ENCODE data around the gene ANKS6.
A peak's percentile ranks its signal among the peaks of the same experiment; 100 is the strongest.

The ANKS6 gene

GRCh38 chr9:98778251-98778650 is 18.1 kb downstream of the ANKS6 start:
- TF ChIP-seq CTCF (conservative IDR thresholded peaks at IDR 0.05; ENCODE audit: low read depth), result no peak
- no peak overlapping the region for H3K27ac ChIP-seq
- ChIA-PET CTCF (interaction anchor here (0.6 to 1.4 kb wide), 2 partner anchors 13 to 256 kb away, joined by 3 to 6 read pairs; no protein-coding TSS in a partner anchor), POLR2A (ENCODE audit: low non-redundant PET) (no interaction called here)
- no peak for DNase-seq (ENCODE audit: low spot score)

- ChIA-PET CTCF (interaction anchor here (0.7 kb wide), 1 partner anchor 37 kb away, joined by 7 read pairs; no protein-coding TSS in a partner anchor), POLR2A (ENCODE audit: low non-redundant PET) (no interaction called here)
- no peak overlapping the region for H3K27ac ChIP-seq
- TF ChIP-seq CTCF (conservative IDR thresholded peaks at IDR 0.05; ENCODE audit: low read depth), result no peak
- no peak for DNase-seq (ENCODE audit: low spot score)
Observed at GRCh38 chr9:98777618-98778017, 18.7 kb downstream of the ANKS6 start.

- peak; percentile 73 for DNase-seq (ENCODE audit: low spot score)
- H3K27ac ChIP-seq, result no peak overlapping the region
- POLR2A ChIA-PET (ENCODE audit: low non-redundant PET), result no interaction called here
- TF ChIP-seq CTCF (conservative IDR thresholded peaks at IDR 0.05; ENCODE audit: low read depth), result peak; percentile 82
- CTCF ChIA-PET, result interaction anchor here (0.5 to 1.9 kb wide), 15 partner anchors 9 to 461 kb away, joined by 3 to 10 read pairs (median 4); partner anchors contain the start of gene ANKS6
Observed at GRCh38 chr9:98775831-98776441, 20.4 kb downstream of the ANKS6 start.

- ChIA-PET CTCF (interaction anchor here (0.6 to 1.9 kb wide), 15 partner anchors 8 to 491 kb away, joined by 3 to 10 read pairs (median 3); no protein-coding TSS in a partner anchor), POLR2A (ENCODE audit: low non-redundant PET) (no interaction called here)
Observed at GRCh38 chr9:98774746-98775145, 21.6 kb downstream of the ANKS6 start.

GRCh38 chr9:98773721-98774120 is 22.6 kb downstream of the ANKS6 start:
- ChIA-PET CTCF (interaction anchor here (1.3 to 1.6 kb wide), 3 partner anchors 17 to 457 kb away, joined by 3 to 5 read pairs (median 3); no protein-coding TSS in a partner anchor), POLR2A (ENCODE audit: low non-redundant PET) (no interaction called here)
- no peak for DNase-seq (ENCODE audit: low spot score)
- no peak for TF ChIP-seq CTCF (conservative IDR thresholded peaks at IDR 0.05; ENCODE audit: low read depth)
- H3K27ac ChIP-seq, result no peak overlapping the region

More at GRCh38 chr9:98774746-98775145, 21.6 kb downstream of the ANKS6 start:
- H3K27ac ChIP-seq, result no peak overlapping the region
- peak; percentile 51 for DNase-seq (ENCODE audit: low spot score)
- TF ChIP-seq CTCF (conservative IDR thresholded peaks at IDR 0.05; ENCODE audit: low read depth), result peak; percentile 66

- ChIA-PET CTCF (no interaction called here), POLR2A (ENCODE audit: low non-redundant PET) (no interaction called here)
- TF ChIP-seq CTCF (conservative IDR thresholded peaks at IDR 0.05; ENCODE audit: low read depth), result no peak
- DNase-seq (ENCODE audit: low spot score), result no peak
- H3K27ac ChIP-seq, result no peak overlapping the region
Observed at GRCh38 chr9:98772364-98773155, 23.8 kb downstream of the ANKS6 start.

Data from RWPE1 (cell line).